K562 (cell line): ENCODE data around the gene PARK7. TPM values are rescaled to one million over a fixed set of nuclear protein-coding genes. Genes with fewer than 3 reads are reported as not detected.

Experiments
- ARID2 ChIP-seq: fragments of 450-650 bp; IDR thresholded peaks from 2 replicates; pipeline ENCODE4 v1.6.1; 2017; ENCODE audit warnings: antibody characterized with exemption, mild to moderate bottlenecking
- ATF7 ChIP-seq: fragments of 450-650 bp; IDR thresholded peaks from 2 replicates; pipeline ENCODE4 v1.7.1; 2014; ENCODE audit warnings: mild to moderate bottlenecking, moderate library complexity
- BCOR ChIP-seq: fragments of 450-650 bp; IDR thresholded peaks from 2 replicates; pipeline ENCODE4 v1.6.1; 2016
- CCNT2 ChIP-seq: IDR thresholded peaks from 2 replicates; pipeline ENCODE4 v1.6.1; 2011; ENCODE audit warnings: borderline replicate concordance, low read depth, mild to moderate bottlenecking, moderate library complexity, mixed read lengths, low read length; ENCODE audit not compliant: insufficient read length; ENCODE audit errors: extremely low read depth
- CEBPB ChIP-seq: fragments of 450-650 bp; IDR thresholded peaks from 2 replicates; pipeline ENCODE4 v1.6.1; 2016; ENCODE audit warnings: missing genetic modification characterization, missing compliant biosample characterization
- DACH1 ChIP-seq: fragments of 450-650 bp; IDR thresholded peaks from 2 replicates; pipeline ENCODE4 v1.6.1; 2018; ENCODE audit not compliant: partially characterized antibody
- ELF4 ChIP-seq: fragments of 450-650 bp; formaldehyde crosslinking; IDR thresholded peaks from 2 replicates; pipeline ENCODE4 v1.4.0; 2022; ENCODE audit warnings: missing genetic modification characterization
- GATA2 ChIP-seq: sonication (generic); formaldehyde crosslinking; IDR thresholded peaks from 2 replicates; pipeline ENCODE4 v1.4.0; 2020; ENCODE audit warnings: mild to moderate bottlenecking, missing genetic modification reagents
- ZNF3 ChIP-seq: fragments of 250-450 bp; sonication (Bioruptor Pico); IDR thresholded peaks from 2 replicates; pipeline ENCODE4 v1.5.0; 2021; ENCODE audit warnings: mild to moderate bottlenecking, moderate library complexity
- polyA plus RNA-seq, 8 experiments: library from polyadenylated mRNA; depleted of rRNA in 4 of 8; stranded (reverse) in 5 of 8; unstranded in 3 of 8; fragments of >200 nt; fragmentation: Nextera tagmentation in 2 of 8; fragmentation: Illumina TruSeq in 1 of 8; extraction: Ambion mirVana in 2 of 8; extraction: Trizol in 1 of 8; gene quantifications; 2 replicates each; pipeline versions ENCODE4 v1.2.1 to v1.2.3, GENCODE V29; 2011 to 2014; ENCODE audit warnings: inconsistent platforms in 1 of 8, missing spikeins in 1 of 8
- total RNA-seq, 7 experiments: library from RNA; depleted of rRNA in 6 of 7; stranded (reverse); fragments of >200 nt in 6 of 7; fragmentation: Illumina TruSeq in 2 of 7; extraction: Trizol in 2 of 7; gene quantifications; 2 replicates each; pipeline versions ENCODE4 v1.2.1 to v1.2.3, GENCODE V29; 2011 to 2021; ENCODE audit warnings: low replicate concordance in 1 of 7
- TF ChIP-seq, protein P1 (sequence below): fragments of 450-650 bp; formaldehyde crosslinking; IDR thresholded peaks from 2 replicates; pipeline ENCODE4 v1.4.0; 2020; ENCODE audit warnings: mild to moderate bottlenecking, moderate library complexity
- TF ChIP-seq, protein P2 (sequence below), 3 experiments: IDR thresholded peaks in 2 of 3; conservative IDR thresholded peaks in 1 of 3; 2 replicates each; pipeline ENCODE4 v1.5.1; 2011 to 2012; ENCODE audit warnings: low read length in 3 of 3, mild to moderate bottlenecking in 3 of 3, control low read depth in 2 of 3, improper control_type of control experiment in 1 of 3, inconsistent platforms in 1 of 3, low read depth in 1 of 3, mixed read lengths in 1 of 3, moderate library complexity in 1 of 3; ENCODE audit not compliant: insufficient read depth in 2 of 3
- TF ChIP-seq, protein P3 (sequence below): conservative IDR thresholded peaks from 2 replicates; pipeline ENCODE4 v1.6.1; 2011; ENCODE audit warnings: low read depth, mild to moderate bottlenecking, low read length; ENCODE audit not compliant: control insufficient read depth
- TF ChIP-seq, protein P4 (sequence below): fragments of 450-650 bp; formaldehyde crosslinking; IDR thresholded peaks from 2 replicates; pipeline ENCODE4 v1.4.0; 2022; ENCODE audit warnings: missing genetic modification characterization
- TF ChIP-seq, protein P5 (sequence below): fragments of 250-450 bp; sonication (Bioruptor Pico); IDR thresholded peaks from 2 replicates; pipeline ENCODE4 v1.5.0; 2021; ENCODE audit warnings: mild to moderate bottlenecking, moderate library complexity
- TF ChIP-seq, protein P6 (sequence below): fragments of 450-650 bp; formaldehyde crosslinking; IDR thresholded peaks from 2 replicates; pipeline ENCODE4 v1.4.0; 2022; ENCODE audit warnings: missing genetic modification characterization

PARK7 gene
- total and polyA plus RNA-seq, 9 of the 15 experiments (the other 6 are each of a cell fraction or from before 2014, with no cell fraction given), result 374 to 1,298 (median 484) TPM

DNA sequence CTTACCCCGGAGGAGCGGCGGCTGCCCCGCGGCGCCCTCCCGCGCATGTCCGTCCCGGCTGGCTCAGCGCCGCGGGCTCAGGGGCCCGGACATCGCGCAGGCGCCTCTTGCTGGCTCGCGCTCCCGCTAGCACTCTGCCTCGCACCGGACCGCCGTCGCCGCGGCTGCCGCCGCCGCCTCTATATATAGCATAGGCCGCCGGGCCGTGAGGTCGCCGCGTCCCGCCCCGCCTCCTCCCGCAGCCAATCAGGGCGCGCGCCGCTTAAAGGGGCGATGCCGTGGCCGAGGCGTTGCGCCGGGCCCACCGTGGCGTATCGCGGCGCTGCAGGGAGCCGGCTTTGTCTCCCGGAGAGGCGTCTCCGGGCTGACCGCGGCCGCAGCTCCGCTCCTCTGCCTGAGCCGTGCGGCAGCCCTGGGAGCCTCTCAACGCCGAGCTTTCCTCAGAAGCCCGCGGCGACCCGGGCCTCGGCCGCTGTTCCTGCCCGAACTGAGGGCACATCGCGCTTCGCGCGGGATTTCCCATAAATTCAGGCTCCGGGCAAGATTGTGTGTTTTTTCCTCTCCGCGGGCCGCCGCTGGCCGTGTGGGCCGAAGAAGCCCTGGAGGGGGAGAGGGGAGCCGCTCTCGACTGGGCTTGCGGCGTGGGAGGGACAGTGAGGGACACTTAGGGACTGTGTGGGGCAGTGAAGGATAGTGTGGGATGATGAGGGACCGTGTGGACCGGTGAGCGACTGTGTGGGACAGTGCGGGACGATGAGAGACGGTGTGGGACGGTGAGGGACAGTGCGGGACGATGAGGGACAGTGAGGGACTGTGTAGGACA, 64.9 kb downstream of the PARK7 start, which contains the start of gene ERRFI1 (continued):
- TF ChIP-seq, protein P1, sequence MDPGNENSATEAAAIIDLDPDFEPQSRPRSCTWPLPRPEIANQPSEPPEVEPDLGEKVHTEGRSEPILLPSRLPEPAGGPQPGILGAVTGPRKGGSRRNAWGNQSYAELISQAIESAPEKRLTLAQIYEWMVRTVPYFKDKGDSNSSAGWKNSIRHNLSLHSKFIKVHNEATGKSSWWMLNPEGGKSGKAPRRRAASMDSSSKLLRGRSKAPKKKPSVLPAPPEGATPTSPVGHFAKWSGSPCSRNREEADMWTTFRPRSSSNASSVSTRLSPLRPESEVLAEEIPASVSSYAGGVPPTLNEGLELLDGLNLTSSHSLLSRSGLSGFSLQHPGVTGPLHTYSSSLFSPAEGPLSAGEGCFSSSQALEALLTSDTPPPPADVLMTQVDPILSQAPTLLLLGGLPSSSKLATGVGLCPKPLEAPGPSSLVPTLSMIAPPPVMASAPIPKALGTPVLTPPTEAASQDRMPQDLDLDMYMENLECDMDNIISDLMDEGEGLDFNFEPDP (CRISPR knock-in tag), result no peak
- TF ChIP-seq, protein P2, sequence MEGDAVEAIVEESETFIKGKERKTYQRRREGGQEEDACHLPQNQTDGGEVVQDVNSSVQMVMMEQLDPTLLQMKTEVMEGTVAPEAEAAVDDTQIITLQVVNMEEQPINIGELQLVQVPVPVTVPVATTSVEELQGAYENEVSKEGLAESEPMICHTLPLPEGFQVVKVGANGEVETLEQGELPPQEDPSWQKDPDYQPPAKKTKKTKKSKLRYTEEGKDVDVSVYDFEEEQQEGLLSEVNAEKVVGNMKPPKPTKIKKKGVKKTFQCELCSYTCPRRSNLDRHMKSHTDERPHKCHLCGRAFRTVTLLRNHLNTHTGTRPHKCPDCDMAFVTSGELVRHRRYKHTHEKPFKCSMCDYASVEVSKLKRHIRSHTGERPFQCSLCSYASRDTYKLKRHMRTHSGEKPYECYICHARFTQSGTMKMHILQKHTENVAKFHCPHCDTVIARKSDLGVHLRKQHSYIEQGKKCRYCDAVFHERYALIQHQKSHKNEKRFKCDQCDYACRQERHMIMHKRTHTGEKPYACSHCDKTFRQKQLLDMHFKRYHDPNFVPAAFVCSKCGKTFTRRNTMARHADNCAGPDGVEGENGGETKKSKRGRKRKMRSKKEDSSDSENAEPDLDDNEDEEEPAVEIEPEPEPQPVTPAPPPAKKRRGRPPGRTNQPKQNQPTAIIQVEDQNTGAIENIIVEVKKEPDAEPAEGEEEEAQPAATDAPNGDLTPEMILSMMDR (IDR thresholded peaks at IDR 0.05 in 2 of 3, conservative IDR thresholded peaks at IDR 0.05 in 1 of 3; ENCODE audit: insufficient read depth in 2 of 3, low read depth in 1 of 3, low read length in 3 of 3), result peak in 1 of 3 experiments; percentile 21; a peak in 1 of 6 replicates
- TF ChIP-seq ZNF3 (CRISPR knock-in tag) (no peak), GATA2 (CRISPR knock-in tag) (no peak), ATF7 (peak; percentile 78), DACH1 (no peak), CEBPB (no peak), BCOR (peak; percentile 56), CCNT2 (peak; percentile 90), ELF4 (CRISPR knock-in tag) (no peak), ARID2 (no peak)
- TF ChIP-seq, protein P3, sequence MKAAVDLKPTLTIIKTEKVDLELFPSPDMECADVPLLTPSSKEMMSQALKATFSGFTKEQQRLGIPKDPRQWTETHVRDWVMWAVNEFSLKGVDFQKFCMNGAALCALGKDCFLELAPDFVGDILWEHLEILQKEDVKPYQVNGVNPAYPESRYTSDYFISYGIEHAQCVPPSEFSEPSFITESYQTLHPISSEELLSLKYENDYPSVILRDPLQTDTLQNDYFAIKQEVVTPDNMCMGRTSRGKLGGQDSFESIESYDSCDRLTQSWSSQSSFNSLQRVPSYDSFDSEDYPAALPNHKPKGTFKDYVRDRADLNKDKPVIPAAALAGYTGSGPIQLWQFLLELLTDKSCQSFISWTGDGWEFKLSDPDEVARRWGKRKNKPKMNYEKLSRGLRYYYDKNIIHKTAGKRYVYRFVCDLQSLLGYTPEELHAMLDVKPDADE, result peak; percentile 31; the same call in 1 of the 2 replicates
- TF ChIP-seq, protein P4, sequence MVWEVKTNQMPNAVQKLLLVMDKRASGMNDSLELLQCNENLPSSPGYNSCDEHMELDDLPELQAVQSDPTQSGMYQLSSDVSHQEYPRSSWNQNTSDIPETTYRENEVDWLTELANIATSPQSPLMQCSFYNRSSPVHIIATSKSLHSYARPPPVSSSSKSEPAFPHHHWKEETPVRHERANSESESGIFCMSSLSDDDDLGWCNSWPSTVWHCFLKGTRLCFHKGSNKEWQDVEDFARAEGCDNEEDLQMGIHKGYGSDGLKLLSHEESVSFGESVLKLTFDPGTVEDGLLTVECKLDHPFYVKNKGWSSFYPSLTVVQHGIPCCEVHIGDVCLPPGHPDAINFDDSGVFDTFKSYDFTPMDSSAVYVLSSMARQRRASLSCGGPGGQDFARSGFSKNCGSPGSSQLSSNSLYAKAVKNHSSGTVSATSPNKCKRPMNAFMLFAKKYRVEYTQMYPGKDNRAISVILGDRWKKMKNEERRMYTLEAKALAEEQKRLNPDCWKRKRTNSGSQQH (CRISPR knock-in tag), result 0 out of 2 replicates have a peak, but pooled peaks have one; percentile 41
- TF ChIP-seq, protein P5, sequence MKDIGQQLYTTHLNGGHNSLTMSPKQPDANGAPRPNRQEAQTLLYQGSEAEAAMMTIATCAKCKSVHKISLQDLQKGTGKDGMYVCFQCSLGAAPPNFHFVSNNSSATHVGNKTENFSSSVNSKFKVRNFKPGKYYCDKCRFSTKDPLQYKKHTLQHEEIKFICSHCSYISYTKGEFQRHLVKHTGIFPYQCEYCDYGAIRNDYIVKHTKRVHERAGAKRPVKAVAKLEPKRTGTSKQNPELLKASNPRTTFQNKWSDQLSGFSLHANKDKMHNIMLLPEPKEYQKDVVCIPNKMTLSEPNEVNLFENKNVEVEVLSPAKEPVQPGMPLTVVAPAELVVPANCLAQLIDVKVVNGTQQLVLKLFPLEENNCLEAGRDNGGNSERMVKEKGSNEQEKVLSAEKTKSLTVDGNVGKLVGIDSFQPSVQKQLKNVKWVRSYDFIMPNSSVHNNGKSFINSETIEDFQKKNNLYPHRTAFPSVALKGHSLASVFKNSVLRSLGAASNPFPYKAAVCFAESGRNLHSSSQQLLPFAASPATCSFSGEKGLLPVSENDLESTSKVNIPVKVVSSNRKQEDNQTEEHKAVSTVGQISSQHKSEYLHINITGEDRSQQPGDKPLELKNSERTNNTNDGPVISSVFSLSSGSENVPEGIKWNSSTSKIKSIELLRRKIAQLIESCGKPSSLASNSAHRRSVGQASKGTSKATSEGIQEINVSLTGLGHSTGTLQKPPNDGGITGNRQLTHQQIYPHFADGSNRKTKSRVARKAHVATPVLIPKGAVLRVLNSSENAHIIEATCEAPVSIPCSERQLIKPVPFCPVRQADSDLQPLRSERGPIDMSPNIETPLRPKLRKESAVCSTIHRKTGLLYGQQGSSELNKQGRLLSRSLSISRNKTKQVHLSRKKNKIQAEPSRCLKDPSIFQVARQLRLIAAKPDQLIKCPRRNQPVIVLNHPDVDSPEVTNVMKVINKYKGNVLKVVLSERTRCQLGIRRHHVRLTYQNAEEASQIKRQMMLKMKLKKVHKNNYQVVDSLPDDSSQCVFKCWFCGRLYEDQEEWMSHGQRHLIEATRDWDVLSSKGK, result no peak
- TF ChIP-seq, protein P6, sequence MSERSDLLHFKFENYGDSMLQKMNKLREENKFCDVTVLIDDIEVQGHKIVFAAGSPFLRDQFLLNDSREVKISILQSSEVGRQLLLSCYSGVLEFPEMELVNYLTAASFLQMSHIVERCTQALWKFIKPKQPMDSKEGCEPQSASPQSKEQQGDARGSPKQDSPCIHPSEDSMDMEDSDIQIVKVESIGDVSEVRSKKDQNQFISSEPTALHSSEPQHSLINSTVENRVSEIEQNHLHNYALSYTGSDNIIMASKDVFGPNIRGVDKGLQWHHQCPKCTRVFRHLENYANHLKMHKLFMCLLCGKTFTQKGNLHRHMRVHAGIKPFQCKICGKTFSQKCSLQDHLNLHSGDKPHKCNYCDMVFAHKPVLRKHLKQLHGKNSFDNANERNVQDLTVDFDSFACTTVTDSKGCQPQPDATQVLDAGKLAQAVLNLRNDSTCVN, result no peak
